Activated T-helper 1 cell treated with anti-CD3 and anti-CD28 coated beads, Interleukin-2, amount 50 U/mL, for 16 hours (primary cell): ENCODE measurements around the gene NCF2.

Experiments
- DNase-seq, 2 donors: peaks; one replicate each; pipeline ENCODE4 v3.0.0-alpha.2; 2020; ENCODE audit warnings: low read depth in 1 of 2, low spot score in 1 of 2

Gene NCF2

DNA sequence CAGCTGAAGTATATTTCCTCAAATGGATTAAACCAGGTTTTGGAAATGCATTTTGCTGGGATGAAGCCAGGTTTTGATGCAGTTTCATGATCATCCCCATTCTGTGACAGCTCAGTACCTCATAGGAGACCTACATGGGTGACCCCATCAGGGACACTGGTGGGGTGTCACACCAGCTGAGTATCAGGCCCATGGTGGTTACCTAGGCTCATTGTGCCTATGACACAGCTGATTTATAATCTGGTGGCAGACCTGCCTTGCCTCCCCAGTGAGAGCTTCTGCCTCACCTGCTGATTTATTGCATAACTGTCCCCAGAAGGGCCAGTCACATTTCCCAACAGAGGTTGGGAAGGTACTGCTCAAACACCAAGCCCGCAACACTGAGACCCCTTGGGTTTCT, 3.8 kb downstream of the NCF2 start:
- DNase-seq = no peak

- DNase-seq = no peak
These were observed 5.2 kb downstream of the NCF2 start for GRCh38 chr1:183585038-183585437.

DNA sequence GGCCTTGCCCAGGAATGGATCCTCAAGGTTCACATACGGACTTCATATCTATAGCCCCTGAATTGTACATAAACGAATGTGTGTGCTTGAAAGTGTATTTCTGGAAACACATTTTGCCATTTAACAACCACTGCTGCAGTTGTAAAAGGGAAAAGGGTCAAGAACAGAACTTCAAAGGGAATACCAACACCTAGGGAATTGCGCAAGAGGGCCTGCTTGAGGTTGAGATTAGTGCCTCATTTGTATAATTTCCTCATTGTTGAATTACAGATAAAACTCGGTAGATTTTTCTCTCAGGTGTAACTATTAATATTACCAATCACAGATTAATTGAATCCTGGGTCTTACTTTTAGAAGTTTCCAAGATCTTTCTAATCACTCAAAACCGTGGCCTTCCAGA, 6.1 kb downstream of the NCF2 start:
- DNase-seq = no peak

DNA sequence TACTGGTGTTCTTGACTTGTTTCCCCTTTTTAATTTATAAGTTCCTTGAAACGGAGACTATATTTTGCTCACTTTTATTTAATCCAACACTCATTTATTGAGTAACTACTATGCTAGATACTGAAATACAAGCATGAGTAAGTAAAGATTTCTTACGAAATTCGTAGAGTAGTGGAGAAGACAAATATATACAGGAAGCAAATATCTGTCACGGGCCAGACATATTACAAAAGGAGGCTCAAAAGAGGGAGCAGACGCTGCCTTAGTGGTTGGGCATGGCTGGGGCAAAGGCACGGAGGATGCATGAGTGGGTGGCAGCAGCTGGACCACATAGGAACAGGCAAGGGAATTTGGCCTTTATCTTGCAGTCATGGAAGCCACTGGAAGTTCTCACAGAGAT, 6.8 kb downstream of the NCF2 start:
- no peak for DNase-seq

DNA sequence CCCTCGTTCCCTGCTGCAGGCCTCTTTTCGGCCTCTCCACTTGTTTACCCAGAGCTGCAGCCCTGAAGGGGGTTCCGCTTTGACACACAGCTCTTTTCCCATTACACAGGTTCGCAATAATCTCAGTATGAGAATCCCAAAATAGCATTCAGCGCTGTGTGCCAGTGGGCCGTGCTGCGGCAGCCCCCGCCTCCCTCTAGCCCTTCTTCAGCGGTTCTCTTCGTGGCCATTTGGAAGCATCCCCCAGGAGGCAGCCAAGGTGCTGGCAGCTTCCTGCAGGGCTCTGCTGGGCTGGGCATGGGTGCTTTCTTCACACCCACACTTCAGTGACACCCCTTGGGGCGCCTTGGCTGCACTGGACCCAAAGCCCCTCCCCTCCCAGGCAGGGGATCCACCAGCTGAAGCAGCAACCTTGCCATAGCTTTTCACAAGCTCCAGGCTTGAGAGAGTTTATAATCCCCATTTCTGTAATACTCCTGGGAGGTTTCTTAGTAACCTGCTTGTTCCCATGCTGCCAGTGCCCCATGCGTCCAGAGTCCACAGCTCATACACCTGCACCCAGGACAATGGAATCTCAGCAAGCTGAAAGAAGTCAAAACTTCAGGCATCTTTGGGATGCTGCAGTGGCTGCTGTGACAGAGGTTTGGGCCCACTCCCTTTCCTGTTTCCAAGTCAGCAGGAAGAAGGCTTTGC, 8.1 kb downstream of the NCF2 start:
- no peak for DNase-seq

DNA sequence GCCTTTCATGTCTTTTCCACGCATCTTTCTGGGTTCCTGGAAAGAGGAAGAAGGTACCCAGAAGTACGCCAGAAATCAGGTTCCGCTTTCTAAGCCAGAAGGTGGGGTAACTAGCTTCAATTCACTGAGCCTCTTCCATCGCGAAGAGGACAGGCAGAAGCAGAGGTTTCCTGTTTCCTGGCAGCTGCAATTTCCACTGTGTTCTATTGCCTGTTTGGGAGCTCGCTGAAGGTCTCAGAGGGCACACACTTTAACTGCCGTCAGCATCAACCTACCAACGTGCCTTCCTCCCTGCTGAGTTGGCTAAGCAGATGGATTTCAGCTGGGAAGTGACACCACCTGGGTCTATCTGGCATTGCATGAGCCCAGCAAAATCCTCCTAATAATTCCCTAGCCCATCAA, 10.0 kb downstream of the NCF2 start:
- no peak for DNase-seq

DNA sequence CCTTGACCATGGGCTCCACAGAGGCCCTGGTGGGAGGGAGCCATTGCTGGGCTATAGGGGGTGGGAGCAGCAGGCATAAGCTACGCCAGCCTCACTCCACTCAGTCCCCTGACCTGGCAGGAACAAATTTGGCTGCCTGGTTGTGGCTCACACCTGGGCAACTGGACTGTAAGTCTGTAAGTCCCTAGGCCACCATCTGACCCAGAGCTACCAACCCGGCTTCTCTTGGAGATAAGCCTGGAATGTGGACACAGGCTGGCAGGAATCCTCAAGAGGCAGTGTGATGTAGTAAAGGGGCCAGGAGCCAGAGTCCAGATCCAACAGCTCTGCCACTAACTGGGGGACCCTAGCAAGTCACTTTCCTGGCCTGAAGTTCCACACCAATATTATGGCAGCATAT, 11.4 kb downstream of the NCF2 start:
- no peak for DNase-seq

DNA sequence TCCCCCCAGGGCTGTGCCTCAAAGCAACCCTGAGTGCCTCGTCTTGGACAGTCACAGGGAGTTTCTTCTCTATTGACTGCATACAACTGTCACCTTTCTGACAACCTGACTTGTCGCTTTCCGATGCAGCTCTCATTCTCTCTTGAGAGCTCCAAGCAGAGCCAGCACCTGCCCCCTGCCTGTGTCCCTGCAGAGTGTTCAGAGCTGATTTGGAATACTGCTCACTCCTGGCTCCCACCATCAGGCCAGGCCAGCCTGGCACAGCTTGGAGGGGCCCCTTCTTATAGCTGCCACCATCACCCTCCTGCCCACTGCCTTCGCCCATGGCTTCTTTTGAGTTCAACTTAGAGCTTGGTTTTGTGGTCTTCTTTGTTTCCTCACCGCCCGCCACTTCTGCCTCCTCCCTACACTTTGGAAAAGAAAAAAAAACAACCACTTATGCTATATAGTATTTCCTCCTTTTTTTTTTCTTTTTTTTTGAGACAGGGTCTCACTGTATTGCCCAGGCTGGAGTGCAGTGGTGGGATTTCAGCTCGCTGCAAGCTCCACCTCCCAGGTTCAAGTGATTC, 12.3 kb downstream of the NCF2 start:
- DNase-seq = no peak

DNA sequence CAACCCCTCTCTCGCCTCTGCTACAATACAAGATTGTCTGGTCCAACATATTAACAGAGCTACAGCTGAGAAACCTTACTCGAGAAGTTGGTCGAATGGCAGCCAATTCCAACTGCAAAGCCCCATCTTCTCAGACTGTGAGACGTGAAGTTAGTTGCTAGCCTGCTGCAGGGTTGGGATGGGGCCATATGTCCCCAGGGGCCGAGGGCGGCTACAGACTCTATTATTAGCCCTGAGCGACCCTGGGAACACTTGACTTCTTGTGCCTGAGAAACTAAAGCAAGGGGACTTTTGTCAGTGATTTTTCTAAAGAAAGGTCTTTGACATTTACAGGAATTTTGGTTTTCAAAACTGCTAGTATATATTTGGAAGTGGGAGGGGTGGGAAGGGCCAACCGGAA, 13.7 kb downstream of the NCF2 start:
- no peak for DNase-seq

DNA sequence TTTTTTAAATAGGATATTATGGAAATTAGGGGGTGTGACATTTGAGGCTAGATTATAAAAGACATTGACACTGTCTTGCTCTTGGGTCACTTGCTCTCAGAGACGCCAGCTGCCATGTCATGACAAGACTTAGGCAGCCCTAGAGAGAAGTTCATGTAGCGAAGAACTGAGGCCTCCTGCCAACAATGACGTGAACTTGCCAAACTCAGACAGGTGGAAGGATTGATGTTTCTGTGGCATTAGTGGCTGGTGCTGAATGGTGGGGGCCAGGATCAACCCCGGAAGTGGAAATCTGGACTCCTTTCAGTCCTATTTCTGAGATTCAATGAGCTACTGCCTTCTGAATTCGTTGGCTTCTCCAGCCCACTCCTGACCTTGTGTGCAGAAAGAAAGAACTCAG, 14.7 kb downstream of the NCF2 start:
- no peak for DNase-seq

GRCh38 chr1:183572721-183573120, 17.5 kb downstream of the NCF2 start:
- DNase-seq = no peak

DNA sequence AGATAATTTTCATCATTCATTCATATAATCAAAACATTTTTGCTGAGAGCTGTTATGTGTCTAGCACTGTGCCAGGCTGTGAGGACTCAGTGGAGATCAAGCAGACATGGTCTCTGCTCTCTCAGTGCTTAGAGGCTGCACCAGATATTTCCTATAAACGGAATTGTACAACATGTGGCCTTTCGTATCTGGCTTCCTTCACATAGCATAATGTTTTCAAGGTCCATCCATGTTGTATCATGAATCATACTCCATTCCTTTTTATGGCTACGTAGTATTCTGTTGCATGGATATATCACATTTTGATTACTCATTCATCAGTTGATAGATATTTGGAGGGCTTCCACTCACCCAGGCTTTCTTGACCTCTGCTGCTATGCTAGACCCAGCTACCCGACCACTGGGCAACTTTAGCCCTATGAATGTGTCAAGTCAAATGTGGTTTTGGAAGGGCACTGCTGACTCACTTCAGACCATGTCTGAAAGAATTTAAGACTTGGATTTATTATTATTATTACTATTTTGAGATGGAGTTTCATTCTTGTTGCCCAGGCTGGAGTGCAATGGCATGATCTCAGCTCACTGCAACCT, 18.5 kb downstream of the NCF2 start:
- no peak for DNase-seq

DNA sequence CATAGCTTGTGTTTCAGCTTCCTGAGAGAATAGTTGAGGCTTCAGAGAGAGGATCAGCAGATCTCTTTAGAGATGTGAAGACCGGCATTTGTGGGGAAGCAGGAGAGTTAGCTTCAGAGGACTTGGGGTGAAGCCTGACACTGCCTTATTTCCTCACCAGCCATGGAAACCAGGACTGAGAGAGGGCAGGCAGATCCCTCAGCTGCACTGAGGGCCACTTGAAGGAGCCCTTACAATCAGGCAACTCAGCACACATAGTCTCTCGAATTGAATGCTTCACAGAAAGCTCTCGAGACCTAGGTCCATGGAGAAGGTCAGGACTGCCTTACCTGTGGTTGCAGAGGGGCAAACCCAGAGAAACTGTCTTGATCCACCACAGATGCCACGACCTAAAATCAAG, 19.8 kb downstream of the NCF2 start:
- DNase-seq = no peak

- DNase-seq = no peak
These were observed 20.5 kb downstream of the NCF2 start for GRCh38 chr1:183569801-183570200.

GRCh38 chr1:183569141-183569540, 21.1 kb downstream of the NCF2 start:
- no peak for DNase-seq

DNA sequence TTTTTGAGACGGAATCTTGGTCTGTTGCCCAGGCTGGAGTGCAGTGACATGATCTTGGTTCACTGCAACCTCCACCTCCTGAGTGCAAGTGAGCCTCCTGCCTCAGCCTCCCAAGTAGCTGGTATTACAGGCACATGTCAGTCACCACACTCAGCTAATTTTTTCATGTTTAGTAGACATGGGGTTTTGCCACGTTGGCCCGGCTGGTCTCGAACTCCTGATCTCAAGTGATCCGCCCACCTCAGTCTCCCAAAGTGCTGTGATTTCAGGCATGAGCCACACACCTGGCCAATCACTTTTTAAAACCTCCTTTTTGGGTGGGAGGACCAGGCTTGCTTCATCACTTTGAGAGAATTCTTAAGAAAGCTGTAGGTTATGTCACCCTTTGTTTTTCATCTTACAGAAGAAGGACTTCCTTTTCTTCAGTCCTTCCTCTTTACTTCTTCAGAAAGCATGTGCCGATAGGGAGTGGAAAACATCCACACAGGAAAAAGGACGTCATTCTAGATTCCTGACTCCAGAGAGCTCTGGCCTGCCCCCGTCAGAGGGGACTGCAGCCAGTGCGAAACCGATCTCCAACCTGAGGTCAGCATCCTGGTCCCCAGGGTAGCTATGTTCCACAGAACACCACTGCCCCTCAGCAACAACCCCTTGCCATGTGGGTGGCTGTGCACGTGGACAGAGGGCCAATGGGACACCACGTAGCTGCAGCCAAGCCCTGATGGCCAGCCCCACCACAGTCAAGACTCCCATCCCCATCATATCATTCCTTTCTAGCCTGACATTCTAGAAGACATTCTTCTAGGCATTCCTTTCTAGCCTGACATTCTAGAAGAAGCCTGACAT, 21.9 kb downstream of the NCF2 start:
- DNase-seq = no peak

GRCh38 chr1:183567584-183567983, 22.7 kb downstream of the NCF2 start:
- no peak for DNase-seq

DNA sequence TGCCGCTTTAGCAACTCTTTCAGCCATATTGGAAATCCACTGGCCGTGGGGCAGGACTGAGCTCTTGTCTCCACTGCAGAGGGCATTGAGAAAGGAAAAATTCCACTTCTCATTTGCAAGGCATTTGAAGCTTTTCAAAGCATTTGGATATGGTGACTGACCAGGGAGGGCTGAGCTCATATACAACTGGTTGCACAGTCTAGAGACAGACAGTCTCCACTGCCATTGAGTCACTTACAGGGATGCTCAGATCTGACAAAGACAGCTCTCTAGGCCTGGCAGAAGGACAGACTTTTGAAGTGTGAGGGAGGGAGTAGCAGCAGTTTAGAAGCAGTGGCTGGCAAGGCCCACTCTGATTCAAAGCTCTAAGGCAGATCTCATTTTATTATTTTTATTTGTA, 24.2 kb downstream of the NCF2 start:
- no peak for DNase-seq

- no peak for DNase-seq
These were observed 25.0 kb downstream of the NCF2 start for GRCh38 chr1:183565261-183565660.

- DNase-seq = no peak
These were observed 27.6 kb downstream of the NCF2 start for GRCh38 chr1:183562701-183563100.

DNA sequence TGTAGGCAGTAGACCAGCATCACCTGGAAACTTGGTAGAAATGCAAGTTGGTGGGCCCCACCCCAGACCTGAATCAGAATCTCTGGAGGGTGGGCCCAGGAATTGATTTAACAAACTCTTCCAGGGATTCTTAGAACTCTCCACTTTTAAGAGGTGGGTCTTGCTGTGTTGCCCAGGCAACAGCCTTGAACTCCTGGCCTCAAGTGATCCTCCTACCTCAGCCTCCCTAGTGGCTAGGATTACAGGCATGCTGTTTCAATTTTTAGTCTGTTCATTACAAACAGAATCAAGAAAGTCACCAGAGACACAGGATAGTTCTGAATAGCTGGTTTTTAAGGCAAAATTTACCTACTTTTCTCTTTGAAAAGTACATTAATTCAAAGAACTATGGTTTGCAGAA, 31.2 kb downstream of the NCF2 start:
- no peak for DNase-seq

GRCh38 chr1:183554577-183554976, 35.7 kb downstream of the NCF2 start:
- DNase-seq = no peak
